SK-N-SH (cell line): ENCODE results near the gene CERKL. TPM values are rescaled to one million over a fixed set of nuclear protein-coding genes. Genes with fewer than 3 reads are reported as not detected.

Experiments
- CTCF ChIA-PET: fragments of 300-600, 350-600 bp; formaldehyde crosslinking; extraction: SDS; loops from one replicate; lab custom pipeline; 2021; lab: Yijun Ruan, JAX
- POLR2A ChIA-PET: fragments of 350-600 bp; sonication (Branson Sonifier 250); formaldehyde crosslinking; extraction: SDS; loops from one replicate; lab custom pipeline; 2020; ENCODE audit warnings: antibody characterized with exemption, inconsistent platforms; lab: Yijun Ruan, JAX
- DNase-seq: peaks from one replicate; pipeline ENCODE4 v3.0.0; 2012
- H2AFZ ChIP-seq: fragments of 200-600 bp; sonication (generic); 2 replicates; pipeline ENCODE4 v1.8.1; 2016; ENCODE audit warnings: antibody characterized with exemption, mild to moderate bottlenecking, low read depth
- H3F3A ChIP-seq: fragments of 200-600 bp; sonication (generic); replicated peaks from 2 replicates; pipeline ENCODE3; 2016; ENCODE audit warnings: antibody characterized with exemption, mild to moderate bottlenecking; ENCODE audit not compliant: insufficient read depth
- H3K27ac ChIP-seq, 2 experiments: fragments of 200-500 bp in 1 of 2; fragments of 200-600 bp in 1 of 2; sonication (Bioruptor generic) in 1 of 2; sonication (generic), shearing (Covaris generic) in 1 of 2; 2 replicates each; pipeline versions ENCODE4 v1.5.1 to v1.6.1; 2014 to 2016; ENCODE audit warnings: low read depth in 2 of 2, inconsistent platforms in 1 of 2, low read length in 1 of 2, mild to moderate bottlenecking in 1 of 2, mixed read lengths in 1 of 2
- H3K27me3 ChIP-seq: fragments of 200-600 bp; sonication (generic), shearing (Covaris generic); 2 replicates; pipeline ENCODE4 v1.6.1; 2016; ENCODE audit warnings: mixed run types; ENCODE audit not compliant: insufficient read depth
- H3K36me3 ChIP-seq, 2 experiments: fragments of 200-500 bp in 1 of 2; fragments of 200-600 bp in 1 of 2; sonication (Bioruptor generic) in 1 of 2; sonication (generic) in 1 of 2; replicated peaks in 1 of 2; 2 replicates each; pipeline versions ENCODE3 to v1.5.1; 2014 to 2016; ENCODE audit warnings: low read length in 1 of 2, mild to moderate bottlenecking in 1 of 2; ENCODE audit not compliant: insufficient read depth in 2 of 2, control insufficient read depth in 1 of 2
- H3K4me1 ChIP-seq, 2 experiments: fragments of 200-500 bp in 1 of 2; fragments of 200-600 bp in 1 of 2; sonication (Bioruptor generic) in 1 of 2; sonication (generic), shearing (Covaris generic) in 1 of 2; 2 replicates each; pipeline versions ENCODE4 v1.5.1 to v1.6.1; 2014 to 2016; ENCODE audit warnings: low read depth in 1 of 2, low read length in 1 of 2, mixed run types in 1 of 2; ENCODE audit not compliant: insufficient read depth in 2 of 2, control insufficient read depth in 1 of 2
- H3K4me2 ChIP-seq: fragments of 200-600 bp; sonication (generic), shearing (Covaris generic); 2 replicates; pipeline ENCODE4 v1.6.1; 2017; ENCODE audit warnings: mixed run types
- H3K4me3 ChIP-seq, 2 experiments: fragments of 200-500 bp in 1 of 2; fragments of 200-600 bp in 1 of 2; sonication (Bioruptor generic) in 1 of 2; sonication (generic), shearing (Covaris generic) in 1 of 2; 2 replicates each; pipeline versions ENCODE4 v1.5.1 to v1.8.1; 2014 to 2016; ENCODE audit warnings: low read depth in 2 of 2, inconsistent platforms in 1 of 2, low read length in 1 of 2, mild to moderate bottlenecking in 1 of 2, mixed read lengths in 1 of 2, moderate library complexity in 1 of 2
- H3K79me2 ChIP-seq: fragments of 200-600 bp; sonication (generic); 2 replicates; pipeline ENCODE4 v1.8.1; 2017; ENCODE audit warnings: mild to moderate bottlenecking; ENCODE audit not compliant: insufficient read depth
- H3K9ac ChIP-seq: fragments of 200-600 bp; sonication (generic); 2 replicates; pipeline ENCODE4 v1.6.1; 2017; ENCODE audit warnings: mixed run types
- H3K9me2 ChIP-seq: fragments of 200-600 bp; sonication (generic); 2 replicates; pipeline ENCODE4 v1.6.1; 2017; ENCODE audit warnings: mixed run types
- H3K9me3 ChIP-seq: fragments of 200-600 bp; sonication (generic); 2 replicates; pipeline ENCODE4 v1.6.1; 2017; ENCODE audit warnings: mixed run types, mild to moderate bottlenecking, moderate library complexity
- H4K20me1 ChIP-seq: fragments of 200-600 bp; sonication (generic); 2 replicates; pipeline ENCODE4 v1.6.1; 2017; ENCODE audit warnings: mild to moderate bottlenecking, mixed run types; ENCODE audit not compliant: insufficient read depth
- CTCF ChIP-seq: fragments of 200-600 bp; sonication (generic); IDR thresholded peaks from 2 replicates; pipeline ENCODE4 v1.6.1; 2017; ENCODE audit warnings: antibody characterized with exemption, mild to moderate bottlenecking, moderate library complexity
- ELF1 ChIP-seq: IDR thresholded peaks from 2 replicates; pipeline ENCODE4 v1.4.0; 2012
- JUND ChIP-seq: IDR thresholded peaks from 2 replicates; pipeline ENCODE4 v1.4.0; 2012
- MEF2A ChIP-seq: IDR thresholded peaks from 2 replicates; pipeline ENCODE4 v1.4.0; 2012; ENCODE audit warnings: low read depth, borderline replicate concordance
- MXI1 ChIP-seq: IDR thresholded peaks from 2 replicates; pipeline ENCODE4 v1.6.1; 2012; ENCODE audit warnings: mild to moderate bottlenecking, low read depth, low read length, improper control_type of control experiment
- POLR2AphosphoS5 ChIP-seq: IDR thresholded peaks from 2 replicates; pipeline ENCODE4 v1.6.1; 2012; ENCODE audit warnings: low read depth, low read length
- RAD21 ChIP-seq: IDR thresholded peaks from 2 replicates; pipeline ENCODE4 v1.6.1; 2012; ENCODE audit warnings: mild to moderate bottlenecking, low read length
- REST ChIP-seq: IDR thresholded peaks from 2 replicates; pipeline ENCODE4 v1.6.1; 2012; ENCODE audit warnings: mild to moderate bottlenecking, low read depth, low read length, moderate library complexity
- RFX5 ChIP-seq: IDR thresholded peaks from 2 replicates; pipeline ENCODE4 v1.6.1; 2012; ENCODE audit warnings: mild to moderate bottlenecking, improper control_type of control experiment, low read length
- SIN3A ChIP-seq: IDR thresholded peaks from 2 replicates; pipeline ENCODE4 v1.6.1; 2012; ENCODE audit warnings: low read depth, mild to moderate bottlenecking, low read length, moderate library complexity, borderline replicate concordance
- TAF1 ChIP-seq: IDR thresholded peaks from 2 replicates; pipeline ENCODE4 v1.6.1; 2012; ENCODE audit warnings: low read depth, mild to moderate bottlenecking, low read length, moderate library complexity, borderline replicate concordance
- ZBTB33 ChIP-seq: IDR thresholded peaks from 2 replicates; pipeline ENCODE4 v1.4.0; 2012; ENCODE audit warnings: low read depth, borderline replicate concordance
- WGBS: methylation state at CpG from one replicate; pipeline ENCODE4 v1.1.6; 2017; ENCODE audit warnings: low lambda C conversion rate; 5-methylcytosine and 5-hydroxymethylcytosine counted together
- polyA plus RNA-seq, 3 experiments: library from polyadenylated mRNA; depleted of rRNA; stranded (reverse); fragments of >200 nt; gene quantifications; 2 replicates each; pipeline ENCODE4 v1.2.3, GENCODE V29; 2012
- TF ChIP-seq, protein P1 (sequence below): IDR thresholded peaks from 2 replicates; pipeline ENCODE4; 2012

Gene CERKL
- polyA plus RNA-seq, 1 of the 3 experiments (the other 2 are of a cell fraction), result 0.07 TPM

DNA sequence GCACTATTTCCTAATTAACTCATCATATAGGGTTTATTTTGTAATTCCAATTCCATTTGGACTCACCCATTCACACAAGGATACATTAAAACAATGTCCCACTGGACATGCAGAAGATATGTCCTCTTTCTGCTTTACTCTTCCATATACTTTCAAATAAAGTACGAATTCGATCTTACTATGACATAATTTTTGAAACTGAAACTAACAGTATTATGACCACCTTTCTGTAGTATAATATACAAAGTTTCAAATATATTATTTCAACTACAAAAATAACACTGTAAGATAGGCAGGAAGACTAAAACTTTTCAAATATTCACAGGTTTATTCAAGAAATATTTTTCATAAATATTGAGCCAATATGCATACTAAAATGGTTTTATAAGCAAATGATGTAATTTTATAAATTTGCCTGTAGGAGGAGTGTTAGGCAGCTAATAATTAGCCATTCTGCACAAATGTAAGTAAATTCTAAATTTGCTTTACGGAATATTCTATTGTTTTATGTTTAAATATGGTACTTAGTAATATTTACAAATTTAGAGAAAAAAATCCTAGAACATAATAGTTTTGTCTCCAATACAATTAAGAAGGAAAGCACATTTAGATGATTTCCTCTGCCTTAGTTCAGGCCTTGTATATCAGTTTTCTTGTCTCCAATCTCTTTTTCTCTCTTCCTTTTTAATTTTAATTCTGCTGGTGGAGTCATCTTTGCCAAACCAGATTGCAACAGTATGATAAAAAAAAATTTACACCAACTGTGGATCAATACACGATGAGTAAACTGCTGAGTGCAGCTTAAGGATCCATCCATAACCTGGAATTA is 85.9 kb downstream of the CERKL start:
- Histone ChIP-seq H3K4me2 (no peak overlapping the region), H3K27me3 (no peaks in the 10 kb centered on the region), H3K4me1 (peaks cover 0 to 3% of the 10 kb centered on the region in 2 experiments; a peak in 1 of 4 replicates), H3K36me3 (no peaks in the 10 kb centered on the region), H3K27ac (no peak overlapping the region), H2AFZ (0 out of 2 replicates have a peak overlapping the region, but pooled peaks have one; percentile 9), H3K9ac (no peak overlapping the region), H3K79me2 (no peaks in the 10 kb centered on the region), H3K9me2 (no peaks in the 10 kb centered on the region), H3K9me3 (no peaks in the 10 kb centered on the region), H3K4me3 (no peak overlapping the region), H4K20me1 (no peaks in the 10 kb centered on the region), H3F3A (no peaks in the 10 kb centered on the region)
- POLR2A ChIA-PET, result no interaction called here
- peak; percentile 48 for TF ChIP-seq RAD21
- peak; percentile 58 for TF ChIP-seq CTCF
- TF ChIP-seq MXI1, result no peak
- CTCF ChIA-PET, result interaction anchor here (0.8 to 7.3 kb wide), 12 partner anchors 9 to 1446 kb away, joined by 3 to 213 read pairs (median 4); partner anchors contain the start of gene CERKL
- no peak for DNase-seq
- WGBS, result 81% methylated on average over 4 of the region's 4 CpGs

DNA sequence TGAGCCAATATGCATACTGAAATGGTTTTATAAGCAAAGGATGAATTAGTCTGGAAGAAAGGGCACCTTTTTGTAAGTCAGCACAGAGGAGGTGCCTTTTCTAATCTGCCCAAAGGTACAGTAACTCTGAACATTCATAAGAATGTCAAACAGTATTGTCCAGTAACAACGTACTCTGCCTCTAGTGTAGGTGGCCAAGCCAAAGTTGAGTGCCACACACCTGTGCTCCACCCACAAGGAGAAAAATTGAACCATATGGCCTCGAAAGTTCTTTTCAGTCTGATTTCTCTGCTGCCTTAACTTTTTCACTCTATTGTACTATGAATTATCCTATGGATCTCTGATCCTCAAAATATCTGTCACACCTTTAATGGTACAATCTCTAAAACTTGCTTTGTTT is 86.8 kb downstream of the CERKL start:
- H3K27ac ChIP-seq, result no peak overlapping the region
- no peaks in the 10 kb centered on the region for H3K36me3 ChIP-seq
- 67% methylated on average over 2 of the region's 2 CpGs for WGBS
- H3K4me1 ChIP-seq, result peaks cover 0 to 3% of the 10 kb centered on the region in 2 experiments; a peak in 1 of 4 replicates
- H3K79me2 ChIP-seq, result no peaks in the 10 kb centered on the region
- POLR2A ChIA-PET, result no interaction called here
- H3K27me3 ChIP-seq, result no peaks in the 10 kb centered on the region
- TF ChIP-seq RAD21 (no peak), SIN3A (no peak), ELF1 (no peak), JUND (no peak), TAF1 (no peak), ZBTB33 (no peak), RFX5 (no peak), POLR2AphosphoS5 (no peak), MEF2A (no peak), REST (no peak), MXI1 (no peak)
- TF ChIP-seq, protein P1, sequence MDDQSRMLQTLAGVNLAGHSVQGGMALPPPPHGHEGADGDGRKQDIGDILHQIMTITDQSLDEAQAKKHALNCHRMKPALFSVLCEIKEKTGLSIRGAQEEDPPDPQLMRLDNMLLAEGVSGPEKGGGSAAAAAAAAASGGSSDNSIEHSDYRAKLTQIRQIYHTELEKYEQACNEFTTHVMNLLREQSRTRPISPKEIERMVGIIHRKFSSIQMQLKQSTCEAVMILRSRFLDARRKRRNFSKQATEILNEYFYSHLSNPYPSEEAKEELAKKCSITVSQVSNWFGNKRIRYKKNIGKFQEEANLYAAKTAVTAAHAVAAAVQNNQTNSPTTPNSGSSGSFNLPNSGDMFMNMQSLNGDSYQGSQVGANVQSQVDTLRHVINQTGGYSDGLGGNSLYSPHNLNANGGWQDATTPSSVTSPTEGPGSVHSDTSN, result no peak
- DNase-seq, result no peak
- H3F3A ChIP-seq, result no peaks in the 10 kb centered on the region
- CTCF ChIA-PET, result interaction anchor here (1.0 to 7.3 kb wide), 6 partner anchors 8 to 1445 kb away, joined by 3 to 213 read pairs (median 3); partner anchors contain the start of gene CERKL
- H3K4me2 ChIP-seq, result no peak overlapping the region
- H3K9ac ChIP-seq, result no peak overlapping the region
- H3K9me2 ChIP-seq, result no peaks in the 10 kb centered on the region
- no peaks in the 10 kb centered on the region for H3K9me3 ChIP-seq
- H4K20me1 ChIP-seq, result no peaks in the 10 kb centered on the region
- no peak overlapping the region for H2AFZ ChIP-seq
- H3K4me3 ChIP-seq, result no peak overlapping the region
